ENCODE data around the gene EIF4G1. TPM values are rescaled to one million over a fixed set of nuclear protein-coding genes. Genes with fewer than 3 reads are reported as not detected.
A peak's percentile ranks its signal among the peaks of the same experiment; 100 is the strongest.

EIF4G1 gene
- total RNA-seq, 1 experiment from 2014 or later, result 522 TPM

GRCh38 chr3:184373422-184373821 is 59.0 kb downstream of the EIF4G1 start:
- CTCF ChIA-PET, result interaction anchor here (0.8 to 7.0 kb wide), 11 partner anchors 17 to 405 kb away, joined by 3 to 212 read pairs (median 5); no protein-coding TSS in a partner anchor
- Mint-ChIP-seq H3K27ac (ENCODE audit: low read depth, unreplicated experiment) (no peak overlapping the region), H3K4me1 (ENCODE audit: insufficient read depth, unreplicated experiment) (peaks cover 11% of the 10 kb centered on the region), H3K36me3 (ENCODE audit: insufficient read depth, unreplicated experiment) (peaks cover 29% of the 10 kb centered on the region), H3K27me3 (ENCODE audit: insufficient read depth, unreplicated experiment) (peaks cover 41% of the 10 kb centered on the region), H3K4me3 (ENCODE audit: unreplicated experiment) (no peak overlapping the region), H3K9me3 (ENCODE audit: unreplicated experiment) (no peaks in the 10 kb centered on the region)
- POLR2A ChIA-PET, result interaction anchor here (0.5 kb wide), 1 partner anchor 104 kb away, joined by 3 read pairs; no protein-coding TSS in a partner anchor
- intact Hi-C loops (cut with micrococcal nuclease), result loop anchor here (10.0 kb wide), 1 partner anchor 401 kb away; no protein-coding TSS in a partner anchor
- DNase-seq (ENCODE audit: unreplicated experiment), result no peak
- TF ChIP-seq CTCF (IDR thresholded peaks at IDR 0.05; ENCODE audit: unreplicated experiment), result no peak
- BruUV-seq (replicated peaks), result no TSS peak

GRCh38 chr3:184375747-184376461 is 61.5 kb downstream of the EIF4G1 start:
- BruUV-seq (replicated peaks), result no TSS peak
- Mint-ChIP-seq H3K4me1 (ENCODE audit: insufficient read depth, unreplicated experiment) (peaks cover 8% of the 10 kb centered on the region), H3K4me3 (ENCODE audit: unreplicated experiment) (no peak overlapping the region), H3K36me3 (ENCODE audit: insufficient read depth, unreplicated experiment) (peaks cover 5% of the 10 kb centered on the region), H3K27me3 (ENCODE audit: insufficient read depth, unreplicated experiment) (peaks cover 55% of the 10 kb centered on the region), H3K27ac (ENCODE audit: low read depth, unreplicated experiment) (no peak overlapping the region), H3K9me3 (ENCODE audit: unreplicated experiment) (no peaks in the 10 kb centered on the region)
- no peak for TF ChIP-seq CTCF (IDR thresholded peaks at IDR 0.05; ENCODE audit: unreplicated experiment)
- ChIA-PET CTCF (interaction anchor here (0.6 to 7.0 kb wide), 4 partner anchors 42 to 167 kb away, joined by 3 to 212 read pairs (median 6); no protein-coding TSS in a partner anchor), POLR2A (no interaction called here)
- intact Hi-C loops (cut with micrococcal nuclease), result loop anchor here (10.0 kb wide), 1 partner anchor 399 kb away; no protein-coding TSS in a partner anchor
- DNase-seq (ENCODE audit: unreplicated experiment), result no peak

DNA sequence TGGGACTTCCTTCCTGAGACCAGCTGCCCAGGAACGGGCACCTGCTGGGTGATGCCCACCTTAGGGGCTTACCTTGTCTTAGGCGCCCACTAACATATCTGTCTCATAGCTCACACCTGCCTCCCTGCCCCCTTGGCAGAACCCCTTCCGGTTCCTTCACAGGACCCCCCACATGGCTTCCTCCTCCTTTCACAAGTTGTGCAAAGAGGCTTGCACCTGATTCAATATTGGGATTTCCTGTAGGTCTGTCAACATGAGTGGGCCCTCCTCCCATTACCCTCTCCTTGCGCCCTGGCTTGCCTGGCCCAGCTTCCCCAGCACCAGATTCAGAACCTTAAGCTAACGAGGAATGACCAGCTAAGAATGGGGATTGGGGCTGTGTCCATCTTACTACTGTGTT is 63.0 kb downstream of the EIF4G1 start:
- Mint-ChIP-seq H3K4me1 (ENCODE audit: insufficient read depth, unreplicated experiment) (no peaks in the 10 kb centered on the region), H3K9me3 (ENCODE audit: unreplicated experiment) (no peaks in the 10 kb centered on the region), H3K4me3 (ENCODE audit: unreplicated experiment) (no peak overlapping the region), H3K36me3 (ENCODE audit: insufficient read depth, unreplicated experiment) (no peaks in the 10 kb centered on the region), H3K27ac (ENCODE audit: low read depth, unreplicated experiment) (no peak overlapping the region), H3K27me3 (ENCODE audit: insufficient read depth, unreplicated experiment) (peaks cover 55% of the 10 kb centered on the region)
- no peak for DNase-seq (ENCODE audit: unreplicated experiment)
- CTCF ChIA-PET, result interaction anchor here (1.2 to 2.1 kb wide), 3 partner anchors 40 to 164 kb away, joined by 4 to 6 read pairs (median 6); no protein-coding TSS in a partner anchor
- no TSS peak for BruUV-seq (replicated peaks)
- POLR2A ChIA-PET, result interaction anchor here (0.9 kb wide), 1 partner anchor 17 kb away, joined by 4 read pairs; no protein-coding TSS in a partner anchor
- intact Hi-C loops (cut with micrococcal nuclease), result loop anchor here (10.0 kb wide), 1 partner anchor 397 kb away; no protein-coding TSS in a partner anchor
- no peak for TF ChIP-seq CTCF (IDR thresholded peaks at IDR 0.05; ENCODE audit: unreplicated experiment)

- intact Hi-C loops (cut with micrococcal nuclease), result loop anchor here (10.0 kb wide), 1 partner anchor 397 kb away; no protein-coding TSS in a partner anchor
- no TSS peak for BruUV-seq (replicated peaks)
- Mint-ChIP-seq H3K27me3 (ENCODE audit: insufficient read depth, unreplicated experiment) (peaks cover 55% of the 10 kb centered on the region), H3K36me3 (ENCODE audit: insufficient read depth, unreplicated experiment) (no peaks in the 10 kb centered on the region), H3K4me3 (ENCODE audit: unreplicated experiment) (peak within 1 kb of the TSS; percentile 61), H3K9me3 (ENCODE audit: unreplicated experiment) (no peaks in the 10 kb centered on the region), H3K27ac (ENCODE audit: low read depth, unreplicated experiment) (no peak within 1 kb of the TSS), H3K4me1 (ENCODE audit: insufficient read depth, unreplicated experiment) (no peaks in the 10 kb centered on the region)
- CTCF ChIA-PET, result interaction anchor here (1.2 to 2.1 kb wide), 3 partner anchors 40 to 163 kb away, joined by 4 to 6 read pairs (median 6); no protein-coding TSS in a partner anchor
- no peak for TF ChIP-seq CTCF (IDR thresholded peaks at IDR 0.05; ENCODE audit: unreplicated experiment)
- POLR2A ChIA-PET, result interaction anchor here (0.9 kb wide), 1 partner anchor 16 kb away, joined by 4 read pairs; no protein-coding TSS in a partner anchor
- no peak for DNase-seq (ENCODE audit: unreplicated experiment)
Observed at GRCh38 chr3:184377882-184378445, 63.6 kb downstream of the EIF4G1 start, which contains the start of gene THPO. Gene THPO (minus strand): TSS chr3:184378207. CDS start chr3:184376259, 1,948 bp downstream.

Measured in MCF 10A (cell line).